HEK293 (cell line): ENCODE results near the gene B4GALNT1.

Source experiments
- BCL6B ChIP-seq: fragments of 450-650 bp; formaldehyde crosslinking; IDR thresholded peaks from 2 replicates; pipeline ENCODE4 v1.5.1; 2017; ENCODE audit warnings: missing biosample characterization, missing genetic modification characterization
- GLIS1 ChIP-seq: fragments of 450-650 bp; formaldehyde crosslinking; IDR thresholded peaks from 2 replicates; pipeline ENCODE4 v1.5.1; 2016; ENCODE audit warnings: missing biosample characterization, missing genetic modification characterization
- GLIS2 ChIP-seq: fragments of 450-650 bp; formaldehyde crosslinking; IDR thresholded peaks from 2 replicates; pipeline ENCODE4 v1.5.1; 2016; ENCODE audit warnings: missing biosample characterization, missing genetic modification characterization
- KLF8 ChIP-seq: fragments of 450-650 bp; formaldehyde crosslinking; IDR thresholded peaks from 2 replicates; pipeline ENCODE4 v1.5.1; 2016; ENCODE audit warnings: missing biosample characterization, missing genetic modification characterization
- OVOL3 ChIP-seq: fragments of 450-650 bp; formaldehyde crosslinking; IDR thresholded peaks from 2 replicates; pipeline ENCODE4 v1.5.1; 2016; ENCODE audit warnings: missing biosample characterization, missing genetic modification characterization
- SETDB1 ChIP-seq: IDR thresholded peaks from one replicate; pipeline ENCODE4 v1.6.1; 2017; ENCODE audit warnings: mild to moderate bottlenecking, low read length, moderate library complexity, mixed read lengths; ENCODE audit not compliant: insufficient read length
- YY1 ChIP-seq: fragments of 450-650 bp; formaldehyde crosslinking; IDR thresholded peaks from 2 replicates; pipeline ENCODE4 v1.5.1; 2018; ENCODE audit warnings: missing biosample characterization, missing genetic modification characterization
- ZBTB17 ChIP-seq: fragments of 450-650 bp; formaldehyde crosslinking; IDR thresholded peaks from 2 replicates; pipeline ENCODE4 v1.5.1; 2016; ENCODE audit warnings: missing biosample characterization, missing genetic modification characterization
- ZBTB21 ChIP-seq: fragments of 450-650 bp; formaldehyde crosslinking; IDR thresholded peaks from 2 replicates; pipeline ENCODE4 v1.5.1; 2017; ENCODE audit warnings: missing biosample characterization, missing genetic modification characterization
- ZBTB7A ChIP-seq: fragments of 450-650 bp; formaldehyde crosslinking; IDR thresholded peaks from 2 replicates; pipeline ENCODE4 v1.5.1; 2016; ENCODE audit warnings: low read depth, missing biosample characterization, missing genetic modification characterization
- ZFHX2 ChIP-seq: fragments of 450-650 bp; formaldehyde crosslinking; conservative IDR thresholded peaks from 2 replicates; pipeline ENCODE4 v1.5.1; 2016; ENCODE audit warnings: missing biosample characterization, missing genetic modification characterization
- ZFP3 ChIP-seq: fragments of 450-650 bp; formaldehyde crosslinking; IDR thresholded peaks from 2 replicates; pipeline ENCODE4 v1.5.1; 2016; ENCODE audit warnings: low read depth, missing biosample characterization, missing genetic modification characterization
- ZIC2 ChIP-seq: fragments of 450-650 bp; formaldehyde crosslinking; IDR thresholded peaks from 2 replicates; pipeline ENCODE4 v1.5.1; 2016; ENCODE audit warnings: missing biosample characterization, missing genetic modification characterization
- ZNF114 ChIP-seq: fragments of 450-650 bp; formaldehyde crosslinking; IDR thresholded peaks from 2 replicates; pipeline ENCODE4 v1.5.0; 2017; ENCODE audit warnings: missing biosample characterization, missing genetic modification characterization
- ZNF138 ChIP-seq: fragments of 450-650 bp; formaldehyde crosslinking; IDR thresholded peaks from 2 replicates; pipeline ENCODE4 v1.5.1; 2016; ENCODE audit warnings: missing biosample characterization, missing genetic modification characterization, borderline replicate concordance
- ZNF148 ChIP-seq: fragments of 450-650 bp; formaldehyde crosslinking; IDR thresholded peaks from 2 replicates; pipeline ENCODE4 v1.5.0; 2017; ENCODE audit warnings: missing biosample characterization, missing genetic modification characterization, borderline replicate concordance
- ZNF16 ChIP-seq: fragments of 450-650 bp; formaldehyde crosslinking; IDR thresholded peaks from 2 replicates; pipeline ENCODE4 v1.5.1; 2016; ENCODE audit warnings: low read depth, missing biosample characterization, missing genetic modification characterization
- ZNF175 ChIP-seq: fragments of 450-650 bp; formaldehyde crosslinking; IDR thresholded peaks from 2 replicates; pipeline ENCODE4 v1.5.1; 2016; ENCODE audit warnings: missing biosample characterization, missing genetic modification characterization
- ZNF211 ChIP-seq: fragments of 450-650 bp; formaldehyde crosslinking; IDR thresholded peaks from 2 replicates; pipeline ENCODE4 v1.5.1; 2016; ENCODE audit warnings: low read depth, missing biosample characterization, missing genetic modification characterization
- ZNF223 ChIP-seq: fragments of 450-650 bp; formaldehyde crosslinking; IDR thresholded peaks from 2 replicates; pipeline ENCODE4 v1.5.1; 2016; ENCODE audit warnings: missing biosample characterization, missing genetic modification characterization
- ZNF239 ChIP-seq: fragments of 450-650 bp; formaldehyde crosslinking; IDR thresholded peaks from 2 replicates; pipeline ENCODE4 v1.5.1; 2016; ENCODE audit warnings: missing biosample characterization, missing genetic modification characterization
- ZNF266 ChIP-seq: fragments of 450-650 bp; formaldehyde crosslinking; IDR thresholded peaks from 2 replicates; pipeline ENCODE4 v1.5.1; 2016; ENCODE audit warnings: missing biosample characterization, missing genetic modification characterization, low read depth
- ZNF274 ChIP-seq, 2 experiments: fragments of 200-500 bp in 1 of 2; fragments of 450-650 bp in 1 of 2; sonication (Bioruptor generic) in 1 of 2; formaldehyde crosslinking in 1 of 2; IDR thresholded peaks; 2 replicates each; pipeline versions ENCODE4 v1.5.1 to v1.6.1; 2014 to 2016; ENCODE audit warnings: borderline replicate concordance in 1 of 2, inconsistent platforms in 1 of 2, low read length in 1 of 2, missing biosample characterization in 1 of 2, missing genetic modification characterization in 1 of 2
- ZNF335 ChIP-seq: fragments of 450-650 bp; formaldehyde crosslinking; conservative IDR thresholded peaks from 2 replicates; pipeline ENCODE4 v1.5.1; 2016; ENCODE audit warnings: missing biosample characterization, missing genetic modification characterization
- ZNF341 ChIP-seq: fragments of 450-650 bp; formaldehyde crosslinking; IDR thresholded peaks from 2 replicates; pipeline ENCODE4; 2016; ENCODE audit warnings: low read depth, missing biosample characterization, missing genetic modification characterization
- ZNF350 ChIP-seq: fragments of 450-650 bp; formaldehyde crosslinking; IDR thresholded peaks from 2 replicates; pipeline ENCODE4 v1.5.0; 2017; ENCODE audit warnings: missing biosample characterization, mild to moderate bottlenecking, missing genetic modification characterization
- ZNF416 ChIP-seq: fragments of 450-650 bp; formaldehyde crosslinking; IDR thresholded peaks from 2 replicates; pipeline ENCODE4 v1.5.1; 2016; ENCODE audit warnings: missing biosample characterization, missing genetic modification characterization
- ZNF423 ChIP-seq: fragments of 450-650 bp; formaldehyde crosslinking; IDR thresholded peaks from 2 replicates; pipeline ENCODE4 v1.5.1; 2016; ENCODE audit warnings: missing biosample characterization, missing genetic modification characterization
- ZNF549 ChIP-seq: fragments of 450-650 bp; IDR thresholded peaks from 2 replicates; pipeline ENCODE4 v1.5.1; 2018; ENCODE audit warnings: missing biosample characterization, missing genetic modification characterization, mild to moderate bottlenecking, inconsistent platforms, moderate library complexity
- ZNF629 ChIP-seq: fragments of 450-650 bp; formaldehyde crosslinking; IDR thresholded peaks from 2 replicates; pipeline ENCODE4 v1.5.1; 2017; ENCODE audit warnings: missing biosample characterization, missing genetic modification characterization
- ZNF664 ChIP-seq: fragments of 450-650 bp; formaldehyde crosslinking; IDR thresholded peaks from 2 replicates; pipeline ENCODE4 v1.5.1; 2016; ENCODE audit warnings: missing biosample characterization, missing genetic modification characterization
- ZNF701 ChIP-seq: fragments of 450-650 bp; formaldehyde crosslinking; IDR thresholded peaks from 2 replicates; pipeline ENCODE4 v1.5.1; 2016; ENCODE audit warnings: missing biosample characterization, missing genetic modification characterization
- ZNF776 ChIP-seq: fragments of 450-650 bp; formaldehyde crosslinking; IDR thresholded peaks from 2 replicates; pipeline ENCODE4 v1.5.0; 2017; ENCODE audit warnings: missing biosample characterization, missing genetic modification characterization, borderline replicate concordance
- ZNF792 ChIP-seq: fragments of 450-650 bp; formaldehyde crosslinking; IDR thresholded peaks from 2 replicates; pipeline ENCODE4 v1.5.1; 2016; ENCODE audit warnings: missing biosample characterization, missing genetic modification characterization
- ZNF837 ChIP-seq: fragments of 450-650 bp; formaldehyde crosslinking; IDR thresholded peaks from 2 replicates; pipeline ENCODE4 v1.5.1; 2016; ENCODE audit warnings: missing biosample characterization, missing genetic modification characterization
- ZSCAN16 ChIP-seq: fragments of 450-650 bp; formaldehyde crosslinking; IDR thresholded peaks from 2 replicates; pipeline ENCODE4 v1.5.1; 2016; ENCODE audit warnings: missing biosample characterization, missing genetic modification characterization
- ZXDB ChIP-seq: fragments of 450-650 bp; formaldehyde crosslinking; IDR thresholded peaks from 2 replicates; pipeline ENCODE4 v1.5.1; 2016; ENCODE audit warnings: missing biosample characterization, missing genetic modification characterization
- TF ChIP-seq, protein P1 (sequence below): fragments of 450-650 bp; formaldehyde crosslinking; IDR thresholded peaks from 2 replicates; pipeline ENCODE4 v1.5.1; 2017; ENCODE audit warnings: missing biosample characterization, missing genetic modification characterization

Gene B4GALNT1

GRCh38 chr12:57604454-57604991 lies 28.5 kb downstream of the B4GALNT1 start, which contains the start of gene DTX3 (continued):
- TF ChIP-seq ZNF239 (no peak), ZFHX2 (tag by site-specific recombination) (peak; percentile 38), ZSCAN16 (tag by site-specific recombination) (no peak), GLIS2 (tag by site-specific recombination) (peak; percentile 16; the same call in 1 of the 2 replicates), GLIS1 (no peak), ZNF138 (tag by site-specific recombination) (no peak), ZBTB17 (tag by site-specific recombination) (no peak), ZNF664 (tag by site-specific recombination) (no peak), ZNF701 (tag by site-specific recombination) (no peak), OVOL3 (tag by site-specific recombination) (no peak), ZFP3 (tag by site-specific recombination) (no peak), ZNF266 (no peak), ZNF114 (tag by site-specific recombination) (no peak), ZNF629 (0 out of 2 replicates have a peak, but pooled peaks have one; percentile 34), ZBTB21 (peak; percentile 62), ZNF350 (no peak), ZNF341 (tag by site-specific recombination) (peak; percentile 95), ZNF223 (peak; percentile 98), ZNF148 (tag by site-specific recombination) (no peak), KLF8 (0 out of 2 replicates have a peak, but pooled peaks have one; percentile 13), ZIC2 (tag by site-specific recombination) (no peak), ZXDB (tag by site-specific recombination) (peak; percentile 57), ZNF175 (tag by site-specific recombination) (no peak), ZBTB7A (tag by site-specific recombination) (peak; percentile 86), ZNF837 (tag by site-specific recombination) (no peak), YY1 (tag by site-specific recombination) (peak; percentile 84), ZNF792 (tag by site-specific recombination) (no peak), BCL6B (no peak), ZNF416 (no peak), SETDB1 (no peak), ZNF274 (IDR thresholded peaks at IDR 0.05; ENCODE audit: low read length) (no peak), ZNF274 (tag by site-specific recombination; IDR thresholded peaks at IDR 0.05; ENCODE audit: borderline replicate concordance) (no peak), ZNF423 (tag by site-specific recombination) (peak; percentile 80), ZNF776 (tag by site-specific recombination) (no peak), ZNF335 (tag by site-specific recombination) (peak; percentile 3; the same call in 1 of the 2 replicates), ZNF211 (tag by site-specific recombination) (no peak), ZNF16 (no peak), ZNF549 (tag by site-specific recombination) (no peak)
- TF ChIP-seq, protein P1, sequence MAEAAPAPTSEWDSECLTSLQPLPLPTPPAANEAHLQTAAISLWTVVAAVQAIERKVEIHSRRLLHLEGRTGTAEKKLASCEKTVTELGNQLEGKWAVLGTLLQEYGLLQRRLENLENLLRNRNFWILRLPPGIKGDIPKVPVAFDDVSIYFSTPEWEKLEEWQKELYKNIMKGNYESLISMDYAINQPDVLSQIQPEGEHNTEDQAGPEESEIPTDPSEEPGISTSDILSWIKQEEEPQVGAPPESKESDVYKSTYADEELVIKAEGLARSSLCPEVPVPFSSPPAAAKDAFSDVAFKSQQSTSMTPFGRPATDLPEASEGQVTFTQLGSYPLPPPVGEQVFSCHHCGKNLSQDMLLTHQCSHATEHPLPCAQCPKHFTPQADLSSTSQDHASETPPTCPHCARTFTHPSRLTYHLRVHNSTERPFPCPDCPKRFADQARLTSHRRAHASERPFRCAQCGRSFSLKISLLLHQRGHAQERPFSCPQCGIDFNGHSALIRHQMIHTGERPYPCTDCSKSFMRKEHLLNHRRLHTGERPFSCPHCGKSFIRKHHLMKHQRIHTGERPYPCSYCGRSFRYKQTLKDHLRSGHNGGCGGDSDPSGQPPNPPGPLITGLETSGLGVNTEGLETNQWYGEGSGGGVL (tag by site-specific recombination), result peak; percentile 93
